GM12878 (cell line): ENCODE results near the gene GALE. TPM values are rescaled to one million over a fixed set of nuclear protein-coding genes. Genes with fewer than 3 reads are reported as not detected.

Experiments used
- ATAC-seq: fragments of 200-7000 bp; cut with Tn5 transposase; 3 replicates; pipeline ENCODE4 v1.9.1; 2020; ENCODE audit warnings: mild to moderate bottlenecking, moderate library complexity
- BruUV-seq: library from RNA; stranded (reverse); fragments of 400-500 nt; replicated peaks from 2 replicates; lab custom pipeline; 2021; lab: Mats Ljungman, UMichigan
- CTCF ChIA-PET: fragments of 300-600 bp; sonication (Branson Sonifier 250); formaldehyde crosslinking; extraction: SDS; loops from one replicate; lab custom pipeline; 2021; ENCODE audit warnings: inconsistent platforms; lab: Yijun Ruan, JAX
- POLR2A ChIA-PET: fragments of 350-600 bp; formaldehyde crosslinking; extraction: SDS; loops from one replicate; lab custom pipeline; 2021; ENCODE audit warnings: inconsistent platforms; lab: Charles Lee
- RAD21 ChIA-PET: fragments of 300-600 bp; sonication (Branson Sonifier 250); formaldehyde crosslinking; loops from one replicate; lab custom pipeline; 2023; ENCODE audit warnings: antibody characterized with exemption; ENCODE audit not compliant: unreplicated experiment; lab: Charles Lee
- SMC1A ChIA-PET: fragments of 300-600 bp; sonication (Branson Sonifier 250); formaldehyde crosslinking; loops from one replicate; lab custom pipeline; 2023; ENCODE audit not compliant: unreplicated experiment, uncharacterized antibody; lab: Charles Lee
- DNase-seq: peaks from one replicate; pipeline ENCODE4 v3.0.0-alpha.2; 2011; ENCODE audit warnings: low read depth, low spot score
- FAIRE-seq: peaks from 3 replicates; lab custom pipeline; 2011; peaks lifted over from hg19 to GRCh38; lab: Jason Lieb, UNC
- H2AFZ ChIP-seq: 2 replicates; pipeline ENCODE4 v1.6.0; 2011; ENCODE audit warnings: low read depth, low read length, control low read depth; ENCODE audit not compliant: control insufficient read depth
- H3K27ac ChIP-seq: 2 replicates; pipeline ENCODE4 v1.5.1; 2011; ENCODE audit warnings: control low read depth; ENCODE audit not compliant: control insufficient read depth, insufficient read depth
- H3K27me3 ChIP-seq, 2 experiments: replicated peaks in 1 of 2; 2 replicates each; pipeline versions ENCODE4 v1.6.0 to v1.6.1; 2011; ENCODE audit warnings: low read length in 1 of 2; ENCODE audit not compliant: control insufficient read depth in 2 of 2, insufficient read depth in 2 of 2
- H3K36me3 ChIP-seq, 2 experiments: 2 replicates each; pipeline ENCODE4 v1.5.1; 2011; ENCODE audit warnings: low read length in 1 of 2; ENCODE audit not compliant: control insufficient read depth in 2 of 2, insufficient read depth in 2 of 2
- H3K4me1 ChIP-seq: 2 replicates; pipeline ENCODE4 v1.6.1; 2011; ENCODE audit warnings: mild to moderate bottlenecking, low read length, moderate library complexity, mixed read lengths; ENCODE audit not compliant: control insufficient read depth, insufficient read depth
- H3K4me2 ChIP-seq: 2 replicates; pipeline ENCODE4 v1.6.0; 2011; ENCODE audit warnings: control low read depth; ENCODE audit not compliant: control insufficient read depth, insufficient read depth
- H3K4me3 ChIP-seq: fragments of 200-600 bp; sonication (generic); 2 replicates; pipeline ENCODE4 v1.5.1; 2016
- H3K79me2 ChIP-seq: 2 replicates; pipeline ENCODE4 v1.6.0; 2011; ENCODE audit warnings: low read length; ENCODE audit not compliant: control insufficient read depth, insufficient read depth
- H3K9ac ChIP-seq: 2 replicates; pipeline ENCODE4 v1.8.0; 2011; ENCODE audit warnings: low read length, control low read depth, mixed read lengths; ENCODE audit not compliant: control insufficient read depth, insufficient read depth
- H3K9me3 ChIP-seq: replicated peaks from 3 replicates; pipeline ENCODE4 v1.5.1; 2011; ENCODE audit warnings: mild to moderate bottlenecking, low read length; ENCODE audit not compliant: control insufficient read depth, insufficient read depth
- H4K20me1 ChIP-seq: 2 replicates; pipeline ENCODE4 v1.6.0; 2011; ENCODE audit not compliant: control insufficient read depth, insufficient read depth
- ATF3 ChIP-seq: IDR thresholded peaks from 2 replicates; pipeline ENCODE4 v1.6.1; 2011; ENCODE audit warnings: low read depth, mild to moderate bottlenecking, low read length, moderate library complexity, borderline replicate concordance; ENCODE audit errors: extremely low read depth
- BCL3 ChIP-seq: IDR thresholded peaks from 2 replicates; pipeline ENCODE4 v1.6.1; 2011; ENCODE audit warnings: borderline replicate concordance, low read depth, mild to moderate bottlenecking, moderate library complexity, low read length; ENCODE audit not compliant: insufficient read depth, poor library complexity, severe bottlenecking
- BMI1 ChIP-seq: fragments of 450-650 bp; IDR thresholded peaks from 2 replicates; pipeline ENCODE4 v1.6.1; 2016; ENCODE audit warnings: mild to moderate bottlenecking, moderate library complexity, borderline replicate concordance
- BRCA1 ChIP-seq: IDR thresholded peaks from 2 replicates; pipeline ENCODE4 v1.6.1; 2011; ENCODE audit warnings: low read depth, low read length, improper control_type of control experiment
- CBX3 ChIP-seq: fragments of 200-600 bp; sonication (generic); IDR thresholded peaks from 2 replicates; pipeline ENCODE4 v1.6.1; 2016; ENCODE audit warnings: low read depth, borderline replicate concordance
- DPF2 ChIP-seq: fragments of 450-650 bp; IDR thresholded peaks from 2 replicates; pipeline ENCODE4 v1.6.1; 2017; ENCODE audit warnings: mild to moderate bottlenecking
- E2F4 ChIP-seq: IDR thresholded peaks from 2 replicates; pipeline ENCODE4 v1.6.1; 2012; ENCODE audit warnings: low read depth, low read length, improper control_type of control experiment
- ETV6 ChIP-seq, 2 experiments: fragments of 450-650 bp in 1 of 2; IDR thresholded peaks in 1 of 2; conservative IDR thresholded peaks in 1 of 2; 2 replicates each; pipeline ENCODE4 v1.6.1; 2014; ENCODE audit warnings: antibody characterized with exemption in 1 of 2, borderline replicate concordance in 1 of 2, low read depth in 1 of 2, mild to moderate bottlenecking in 1 of 2, moderate library complexity in 1 of 2
- LARP7 ChIP-seq: fragments of 450-650 bp; IDR thresholded peaks from 2 replicates; pipeline ENCODE4 v1.6.1; 2017; ENCODE audit warnings: mild to moderate bottlenecking
- MEF2B ChIP-seq: fragments of 450-650 bp; IDR thresholded peaks from 2 replicates; pipeline ENCODE4 v1.6.1; 2018; ENCODE audit warnings: mild to moderate bottlenecking, moderate library complexity; ENCODE audit not compliant: partially characterized antibody, poor library complexity, severe bottlenecking
- NFIC ChIP-seq: IDR thresholded peaks from 2 replicates; pipeline ENCODE4 v1.6.1; 2012; ENCODE audit warnings: low read depth, mild to moderate bottlenecking, inconsistent platforms, low read length, moderate library complexity
- PAX5 ChIP-seq: IDR thresholded peaks from 2 replicates; pipeline ENCODE4 v1.6.1; 2011; ENCODE audit warnings: low read depth, low read length, borderline replicate concordance
- POU2F2 ChIP-seq: IDR thresholded peaks from 3 replicates; pipeline ENCODE4 v1.6.1; 2011; ENCODE audit warnings: low read depth, mild to moderate bottlenecking, low read length, borderline replicate concordance
- RAD51 ChIP-seq: fragments of 450-650 bp; IDR thresholded peaks from 2 replicates; pipeline ENCODE4 v1.6.1; 2016; ENCODE audit warnings: moderate library complexity, mild to moderate bottlenecking, inconsistent platforms
- RELB ChIP-seq: fragments of 450-650 bp; IDR thresholded peaks from 2 replicates; pipeline ENCODE4 v1.6.1; 2017; ENCODE audit warnings: low read depth, mild to moderate bottlenecking, moderate library complexity
- SIN3A ChIP-seq: IDR thresholded peaks from 2 replicates; pipeline ENCODE4 v1.6.1; 2012; ENCODE audit warnings: low read depth, low read length, improper control_type of control experiment
- SMAD1 ChIP-seq: fragments of 450-650 bp; IDR thresholded peaks from 2 replicates; pipeline ENCODE4 v1.6.1; 2018; ENCODE audit warnings: mild to moderate bottlenecking, low read depth; ENCODE audit not compliant: partially characterized antibody
- STAT3 ChIP-seq: IDR thresholded peaks from 2 replicates; pipeline ENCODE4 v1.6.1; 2011; ENCODE audit warnings: low read depth, low read length, improper control_type of control experiment
- TAF1 ChIP-seq: IDR thresholded peaks from 2 replicates; pipeline ENCODE4 v1.6.1; 2011; ENCODE audit warnings: mild to moderate bottlenecking, low read depth, low read length, borderline replicate concordance
- WRNIP1 ChIP-seq: IDR thresholded peaks from 2 replicates; pipeline ENCODE4 v1.6.1; 2011; ENCODE audit warnings: low read depth, low read length, improper control_type of control experiment, borderline replicate concordance
- WGBS: methylation state at CpG from one replicate; pipeline ENCODE4 v1.1.6; 2016; ENCODE audit warnings: low lambda C conversion rate; ENCODE audit not compliant: insufficient replicate concordance, insufficient coverage; ENCODE audit errors: missing lambda C conversion rate; 5-methylcytosine and 5-hydroxymethylcytosine counted together
- in situ Hi-C: fragments of 300-500 bp; cut with MboI; formaldehyde crosslinking; loops from 9 replicates; pipeline ENCODE4 v1.14.3; 2018; ENCODE audit warnings: mixed read lengths
- intact Hi-C: fragments of 100-400 bp; cut with micrococcal nuclease; formaldehyde crosslinking; loops from one replicate; pipeline ENCODE4 v1.14.2; 2022; ENCODE audit not compliant: unreplicated experiment
- polyA plus RNA-seq, 11 experiments: library from polyadenylated mRNA; depleted of rRNA in 4 of 11; unstranded in 6 of 11; stranded (reverse) in 5 of 11; fragments of >200 nt; fragmentation: Nextera tagmentation in 4 of 11; fragmentation: Illumina TruSeq in 1 of 11; extraction: Ambion mirVana in 4 of 11; extraction: Trizol in 1 of 11; gene quantifications; 1 replicate in 1 of 11; 2 replicates in 10 of 11; pipeline versions ENCODE4 v1.2.1 to v1.2.3, GENCODE V29; 2011 to 2016; ENCODE audit warnings: inconsistent platforms in 2 of 11, missing spikeins in 2 of 11, low read depth in 1 of 11
- total RNA-seq, 4 experiments: library from RNA; depleted of rRNA in 3 of 4; stranded (reverse); fragments of >200 nt in 3 of 4; fragmentation: Illumina TruSeq in 1 of 4; extraction: Trizol in 1 of 4; gene quantifications; 2 replicates each; pipeline versions ENCODE4 v1.2.1 to v1.2.3, GENCODE V29; 2013 to 2021

Gene GALE
- total and polyA plus RNA-seq, 10 of the 15 experiments (the other 5 are each of a cell fraction or from before 2014, with no cell fraction given): 4.2 to 93.7 (median 40.4) TPM

DNA sequence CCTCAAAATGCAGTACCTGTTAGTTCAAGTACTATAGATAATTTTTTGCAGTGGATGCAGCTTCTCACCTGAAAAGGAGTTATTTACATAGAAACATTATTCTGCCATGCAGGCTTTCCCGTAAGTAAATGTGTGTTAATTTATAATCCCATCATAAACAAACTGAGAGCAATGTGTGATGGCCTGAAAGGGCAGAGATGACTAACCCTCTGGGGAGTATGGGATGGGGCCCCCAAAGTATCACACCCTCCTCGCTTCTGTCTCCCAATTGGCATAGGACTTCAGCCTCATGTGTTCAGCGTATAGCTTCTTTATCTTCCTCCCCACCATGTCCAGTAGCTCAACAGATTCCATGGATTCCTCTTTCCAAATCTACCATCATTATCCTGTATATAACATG is 17.1 kb upstream of the GALE start:
- in situ Hi-C loops: no loop called here
- peaks cover 0 to 11% of the 10 kb centered on the region in 2 experiments; a peak in 1 of 4 replicates for H3K36me3 ChIP-seq
- ChIA-PET CTCF (interaction anchor here (0.5 to 8.3 kb wide), 7 partner anchors 6 to 99 kb away, joined by 3 to 74 read pairs (median 4); no protein-coding TSS in a partner anchor), POLR2A (interaction anchor here (1.1 to 1.9 kb wide), 2 partner anchors 52 to 92 kb away, joined by 4 to 5 read pairs; no protein-coding TSS in a partner anchor), SMC1A (interaction anchor here (3.5 kb wide), 1 partner anchor 99 kb away, joined by 12 read pairs; no protein-coding TSS in a partner anchor), RAD21 (interaction anchor here (1.8 kb wide), 1 partner anchor 11 kb away, joined by 5 read pairs; no protein-coding TSS in a partner anchor)
- WGBS: 34% methylated on average over 3 of the region's 3 CpGs
- H3K27ac ChIP-seq: no peak overlapping the region
- H4K20me1 ChIP-seq: no peaks in the 10 kb centered on the region
- intact Hi-C loops: loop anchor here (10.0 kb wide), 1 partner anchor 207 kb away; no protein-coding TSS in a partner anchor
- TF ChIP-seq E2F4 (no peak), DPF2 (no peak), WRNIP1 (no peak), LARP7 (no peak), BMI1 (no peak), RELB (no peak), RAD51 (no peak), BCL3 (no peak), STAT3 (no peak), ETV6 (conservative IDR thresholded peaks at IDR 0.05 in 1 of 2, IDR thresholded peaks at IDR 0.05 in 1 of 2; ENCODE audit: borderline replicate concordance in 1 of 2, low read depth in 1 of 2) (no peak), PAX5 (no peak), POU2F2 (no peak), SMAD1 (no peak), BRCA1 (no peak), TAF1 (no peak), MEF2B (no peak), NFIC (no peak), ATF3 (no peak), CBX3 (no peak), SIN3A (no peak)
- no TSS peak for BruUV-seq
- no peak overlapping the region for H3K4me3 ChIP-seq
- no peak overlapping the region for H2AFZ ChIP-seq
- H3K4me2 ChIP-seq: no peak overlapping the region
- H3K27me3 ChIP-seq: no peaks in the 10 kb centered on the region
- ATAC-seq (peak; percentile 77), FAIRE-seq (no peak), DNase-seq (no peak)
- H3K79me2 ChIP-seq: no peaks in the 10 kb centered on the region
- peaks cover 8% of the 10 kb centered on the region for H3K4me1 ChIP-seq
- H3K9me3 ChIP-seq: no peaks in the 10 kb centered on the region
- H3K9ac ChIP-seq: no peak overlapping the region
